Activated gamma-delta T cell treated with Interleukin-2 at 50 U/mL for 16 hours (primary cell): Measurements from ENCODE around the gene ATG16L2.
"Not testable (repeated sequence)": the region's sequence is repeated elsewhere in the genome, so short reads cannot be mapped to it uniquely, and the experiment has no call there.

Experiments used
- DNase-seq: peaks from one replicate; pipeline ENCODE4 v3.0.0-alpha.2; 2020

Gene ATG16L2

GRCh38 chr11:72851726-72852125 lies 37.5 kb downstream of the ATG16L2 start:
- DNase-seq, result no peak

GRCh38 chr11:72856065-72856464 lies 41.9 kb downstream of the ATG16L2 start:
- DNase-seq, result no peak

- DNase-seq, result no peak
These were observed 42.5 kb downstream of the ATG16L2 start for GRCh38 chr11:72856551-72857345.

- DNase-seq, result not testable (repeated sequence)
These were observed 44.1 kb downstream of the ATG16L2 start for GRCh38 chr11:72858267-72858666.

GRCh38 chr11:72859126-72859525 lies 44.9 kb downstream of the ATG16L2 start:
- no peak for DNase-seq

- DNase-seq, result no peak
These were observed 45.8 kb downstream of the ATG16L2 start for GRCh38 chr11:72860010-72860409.

GRCh38 chr11:72860592-72860991 lies 46.4 kb downstream of the ATG16L2 start:
- no peak for DNase-seq

- DNase-seq, result no peak
These were observed 48.9 kb downstream of the ATG16L2 start for GRCh38 chr11:72863091-72863490.

GRCh38 chr11:72863916-72864315 lies 49.7 kb downstream of the ATG16L2 start:
- no peak for DNase-seq

- DNase-seq, result no peak
These were observed 50.8 kb downstream of the ATG16L2 start for GRCh38 chr11:72864702-72865655.

- no peak for DNase-seq
These were observed 53.8 kb downstream of the ATG16L2 start for GRCh38 chr11:72867970-72868369.

- no peak for DNase-seq
These were observed 55.6 kb downstream of the ATG16L2 start for GRCh38 chr11:72869831-72870230.

GRCh38 chr11:72871119-72871518 lies 56.9 kb downstream of the ATG16L2 start:
- no peak for DNase-seq

- DNase-seq, result no peak
These were observed 57.8 kb downstream of the ATG16L2 start for GRCh38 chr11:72872012-72872411.

GRCh38 chr11:72875736-72876135 lies 61.5 kb downstream of the ATG16L2 start:
- no peak for DNase-seq

GRCh38 chr11:72876147-72876546 lies 61.9 kb downstream of the ATG16L2 start:
- no peak for DNase-seq
